22Rv1 (cell line): ENCODE measurements around the gene UBALD1.
A peak's percentile ranks its signal among the peaks of the same experiment; 100 is the strongest.

ENCODE experiments used
- H3K27ac ChIP-seq: fragments of 450-650 bp; 2 replicates; pipeline ENCODE4 v1.5.1; 2017
- CTCF ChIP-seq: fragments of 450-650 bp; IDR thresholded peaks from 2 replicates; pipeline ENCODE4 v1.5.1; 2017; ENCODE audit warnings: mild to moderate bottlenecking
- ZFX ChIP-seq: fragments of 450-650 bp; IDR thresholded peaks from 2 replicates; pipeline ENCODE4 v1.6.1; 2017; ENCODE audit warnings: antibody characterized with exemption, borderline replicate concordance

Gene UBALD1

GRCh38 chr16:4612977-4613635 lies 1.6 kb downstream of the UBALD1 start:
- H3K27ac ChIP-seq, result peak overlapping the region; percentile 97
- TF ChIP-seq CTCF (no peak), ZFX (no peak)

- H3K27ac ChIP-seq, result peak overlapping the region; percentile 97
- TF ChIP-seq CTCF, result no peak
- TF ChIP-seq ZFX, result no peak
Measured at GRCh38 chr16:4612474-4612931, 2.2 kb downstream of the UBALD1 start.

GRCh38 chr16:4611337-4612021 lies 3.2 kb downstream of the UBALD1 start:
- TF ChIP-seq CTCF (no peak), ZFX (no peak)
- H3K27ac ChIP-seq, result no peak overlapping the region

GRCh38 chr16:4610011-4611005 lies 4.4 kb downstream of the UBALD1 start:
- TF ChIP-seq CTCF, result no peak
- no peak for TF ChIP-seq ZFX
- H3K27ac ChIP-seq, result no peak overlapping the region

- no peak overlapping the region for H3K27ac ChIP-seq
- no peak for TF ChIP-seq CTCF
- no peak for TF ChIP-seq ZFX
Measured at GRCh38 chr16:4609200-4610010, 5.3 kb downstream of the UBALD1 start.

GRCh38 chr16:4608704-4608980 lies 6.0 kb downstream of the UBALD1 start:
- TF ChIP-seq CTCF (no peak), ZFX (no peak)
- no peak overlapping the region for H3K27ac ChIP-seq
